LHCN-M2 (cell line): ENCODE measurements around the gene ZNF778. TPM values are rescaled to one million over a fixed set of nuclear protein-coding genes. Genes with fewer than 3 reads are reported as not detected.
"Not testable (repeated sequence)": the region's sequence is repeated elsewhere in the genome, so short reads cannot be mapped to it uniquely, and the experiment has no call there.

ENCODE experiments used
- DNase-seq: peaks from one replicate; pipeline ENCODE4 v3.0.0-alpha.2; 2012; ENCODE audit warnings: low read depth
- total RNA-seq: library from RNA; depleted of rRNA; stranded (reverse); fragments of >200 nt; gene quantifications from 2 replicates; pipeline ENCODE4 v1.2.3, GENCODE V29; 2014

Gene ZNF778
- total RNA-seq, 1 experiment from 2014 or later, result 7.6 TPM

- no peak for DNase-seq
Observed at GRCh38 chr16:89179656-89180315, 37.7 kb upstream of the ZNF778 start.

- no peak for DNase-seq
Observed at GRCh38 chr16:89183463-89183862, 34.0 kb upstream of the ZNF778 start.

DNA sequence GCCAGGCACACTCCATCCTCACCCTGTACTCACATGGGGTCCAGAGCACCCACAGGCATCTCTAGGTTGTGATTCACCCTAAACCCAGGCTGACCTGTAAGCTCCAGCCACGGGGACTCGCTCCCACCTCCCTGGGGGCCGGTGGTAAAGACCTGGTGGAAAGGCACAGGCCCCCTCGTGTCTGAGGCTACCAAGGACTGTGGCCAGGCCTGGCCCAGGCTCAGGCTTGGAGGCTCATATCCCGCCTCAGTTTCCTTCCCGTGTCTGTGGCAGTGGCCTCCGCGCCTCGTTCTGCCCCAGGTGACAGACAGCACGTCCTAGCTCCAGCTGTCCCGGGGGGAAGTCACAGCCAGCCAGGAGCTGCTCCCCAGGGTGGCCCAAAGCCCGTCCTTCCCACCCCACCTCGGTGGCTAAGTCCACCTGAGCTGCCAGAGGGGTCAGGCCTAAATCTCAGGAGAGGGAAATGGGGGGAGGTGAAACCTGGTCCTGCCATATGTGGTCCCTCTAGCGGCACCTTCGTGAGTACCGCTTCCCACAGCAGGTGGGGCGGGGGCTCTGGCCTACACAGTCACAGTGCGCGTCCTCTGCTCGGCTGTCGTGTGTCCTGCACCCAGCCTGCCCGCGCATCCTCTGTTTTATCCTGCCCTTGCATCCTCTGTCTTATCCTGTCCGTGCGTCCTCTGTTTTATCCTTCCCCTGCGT lies 33.4 kb upstream of the ZNF778 start:
- DNase-seq, result no peak

DNA sequence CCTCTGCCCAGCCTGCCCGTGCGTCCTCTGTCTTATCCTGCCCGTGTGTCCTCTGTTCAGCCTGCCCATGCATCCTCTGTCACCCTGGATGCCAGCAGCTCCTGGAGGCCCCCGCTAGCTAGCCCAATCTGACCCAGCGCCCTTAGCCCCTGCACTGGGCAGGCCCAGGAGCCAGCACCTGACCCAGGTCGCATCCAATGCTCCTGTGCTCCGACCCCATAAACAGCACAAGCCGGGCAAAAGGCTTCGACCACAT lies 32.9 kb upstream of the ZNF778 start:
- DNase-seq, result no peak

DNA sequence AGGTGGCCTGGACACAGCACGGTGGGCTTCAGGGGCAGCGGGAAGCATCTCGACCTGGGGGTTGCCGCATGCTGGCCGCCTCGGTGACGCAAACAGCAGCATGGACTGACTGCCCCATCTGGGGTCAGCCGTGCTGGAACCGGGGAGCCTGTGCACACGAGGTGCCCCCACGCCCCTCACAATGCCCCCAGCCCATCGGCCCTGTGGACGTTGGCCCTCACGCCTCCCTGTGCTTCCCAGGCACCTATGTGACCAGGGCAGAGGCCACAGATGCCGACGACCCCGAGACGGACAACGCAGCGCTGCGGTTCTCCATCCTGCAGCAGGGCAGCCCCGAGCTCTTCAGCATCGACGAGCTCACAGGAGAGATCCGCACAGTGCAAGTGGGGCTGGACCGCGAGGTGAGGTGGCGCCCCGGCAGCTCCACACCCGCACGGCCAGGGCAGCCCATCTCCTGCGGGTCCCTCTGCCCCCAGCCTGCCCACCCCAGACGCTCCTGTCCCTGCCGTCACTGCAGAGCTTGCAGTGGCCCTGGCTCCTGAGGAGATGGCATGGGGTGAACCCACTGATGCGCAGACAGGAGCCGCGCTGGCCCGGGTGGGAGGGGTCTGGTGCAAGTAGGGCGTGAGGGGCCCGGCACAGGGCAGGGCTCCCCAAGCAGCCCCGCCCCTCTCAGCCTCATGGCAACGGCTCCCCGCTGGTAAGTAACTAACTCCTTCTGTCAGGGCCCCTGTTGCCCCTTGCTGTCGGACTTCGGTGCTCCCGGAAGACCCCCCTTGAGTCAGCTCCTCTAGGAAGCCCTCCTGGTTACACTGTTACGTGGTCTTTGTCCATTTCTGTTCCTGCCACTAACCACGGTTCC lies 32.3 kb upstream of the ZNF778 start:
- DNase-seq, result peak; percentile 39

GRCh38 chr16:89185887-89186592 lies 31.5 kb upstream of the ZNF778 start:
- DNase-seq, result not testable (repeated sequence)

- not testable (repeated sequence) for DNase-seq
Observed at GRCh38 chr16:89186593-89187031, 30.9 kb upstream of the ZNF778 start.

DNA sequence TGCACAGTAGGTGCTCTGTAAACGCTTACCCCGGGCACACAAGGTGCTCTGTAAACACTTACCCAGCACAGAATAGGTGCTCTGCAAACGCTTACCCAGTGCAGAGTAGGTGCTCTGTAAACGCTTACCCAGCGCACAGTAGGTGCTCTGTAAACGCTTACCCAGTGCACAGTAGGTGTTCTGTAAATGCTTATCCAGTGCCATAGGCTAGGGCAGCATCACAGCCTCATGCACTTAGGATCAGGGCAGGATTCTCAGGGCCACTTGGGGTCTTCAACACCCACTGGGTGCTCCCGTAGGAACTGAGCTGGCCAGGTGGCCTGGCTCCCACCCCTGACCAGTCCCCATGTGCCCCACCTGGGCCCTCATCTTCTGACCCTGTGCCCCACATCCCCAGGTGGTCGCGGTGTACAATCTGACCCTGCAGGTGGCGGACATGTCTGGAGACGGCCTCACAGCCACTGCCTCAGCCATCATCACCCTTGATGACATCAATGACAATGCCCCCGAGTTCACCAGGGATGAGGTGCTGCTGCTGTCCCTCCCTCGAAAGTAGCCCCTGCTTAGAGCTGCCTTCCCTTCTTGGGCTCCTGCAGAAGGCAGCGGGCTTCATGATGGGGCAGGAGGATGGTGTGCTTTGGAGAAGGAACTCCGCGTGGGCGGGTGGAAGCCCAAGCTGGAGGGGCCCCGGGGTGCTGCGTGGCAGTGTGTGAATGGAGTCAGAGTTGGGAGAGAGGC lies 30.3 kb upstream of the ZNF778 start:
- no peak for DNase-seq

DNA sequence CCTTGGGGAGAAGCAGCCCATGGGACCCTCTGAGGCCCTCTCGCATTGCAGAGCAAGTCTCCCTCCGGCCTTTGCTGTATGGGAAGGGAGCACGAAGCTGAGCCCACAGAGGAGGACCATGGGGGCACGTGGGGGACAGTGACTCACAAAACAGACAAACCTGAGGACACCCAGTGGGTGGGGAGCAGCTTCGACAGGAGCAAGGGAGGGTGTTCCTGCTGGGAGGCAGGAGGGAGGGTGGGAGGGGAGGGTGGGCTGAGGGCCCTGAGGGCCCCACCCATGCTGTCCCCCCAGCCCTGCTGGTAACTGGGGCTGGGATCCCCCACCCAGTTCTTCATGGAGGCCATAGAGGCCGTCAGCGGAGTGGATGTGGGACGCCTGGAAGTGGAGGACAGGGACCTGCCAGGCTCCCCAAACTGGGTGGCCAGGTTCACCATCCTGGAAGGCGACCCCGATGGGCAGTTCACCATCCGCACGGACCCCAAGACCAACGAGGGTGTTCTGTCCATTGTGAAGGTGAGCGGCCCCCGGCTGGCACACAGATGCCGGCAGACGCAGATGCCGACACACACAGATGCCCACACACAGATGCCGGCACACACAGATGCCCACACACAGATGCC lies 29.6 kb upstream of the ZNF778 start:
- DNase-seq, result no peak

GRCh38 chr16:89188471-89189357 lies 28.8 kb upstream of the ZNF778 start:
- not testable (repeated sequence) for DNase-seq

DNA sequence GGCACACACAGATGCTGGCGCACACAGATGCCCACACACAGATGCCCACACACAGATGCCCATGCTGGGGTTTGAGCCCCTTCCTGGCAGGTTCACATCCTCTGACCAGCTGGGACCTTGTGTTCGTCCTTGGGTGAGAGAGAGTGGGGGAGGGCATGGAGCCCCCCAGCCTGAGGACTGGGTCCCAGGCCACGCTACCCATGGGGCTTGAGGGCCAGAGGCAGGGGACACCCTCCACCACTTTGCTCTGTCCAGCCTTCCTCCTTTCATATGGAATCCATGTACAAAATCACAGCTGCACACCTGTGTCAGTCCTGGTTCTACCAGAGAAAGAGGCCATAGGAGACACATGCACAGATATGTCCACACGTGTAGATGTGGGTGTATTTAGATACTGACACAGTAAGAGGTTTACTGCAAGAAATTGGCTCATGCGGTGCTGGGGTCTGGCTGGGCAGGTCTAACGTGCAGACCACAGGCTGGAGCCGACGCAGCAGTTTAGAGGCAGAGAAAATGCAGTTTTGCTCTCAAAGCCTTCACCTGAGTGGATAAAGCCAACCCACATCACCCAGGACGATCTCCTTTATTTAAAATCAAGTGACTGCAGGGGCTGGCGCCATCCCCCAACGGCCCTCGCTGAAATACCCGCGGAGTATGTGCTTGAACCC lies 28.0 kb upstream of the ZNF778 start:
- DNase-seq, result no peak

DNA sequence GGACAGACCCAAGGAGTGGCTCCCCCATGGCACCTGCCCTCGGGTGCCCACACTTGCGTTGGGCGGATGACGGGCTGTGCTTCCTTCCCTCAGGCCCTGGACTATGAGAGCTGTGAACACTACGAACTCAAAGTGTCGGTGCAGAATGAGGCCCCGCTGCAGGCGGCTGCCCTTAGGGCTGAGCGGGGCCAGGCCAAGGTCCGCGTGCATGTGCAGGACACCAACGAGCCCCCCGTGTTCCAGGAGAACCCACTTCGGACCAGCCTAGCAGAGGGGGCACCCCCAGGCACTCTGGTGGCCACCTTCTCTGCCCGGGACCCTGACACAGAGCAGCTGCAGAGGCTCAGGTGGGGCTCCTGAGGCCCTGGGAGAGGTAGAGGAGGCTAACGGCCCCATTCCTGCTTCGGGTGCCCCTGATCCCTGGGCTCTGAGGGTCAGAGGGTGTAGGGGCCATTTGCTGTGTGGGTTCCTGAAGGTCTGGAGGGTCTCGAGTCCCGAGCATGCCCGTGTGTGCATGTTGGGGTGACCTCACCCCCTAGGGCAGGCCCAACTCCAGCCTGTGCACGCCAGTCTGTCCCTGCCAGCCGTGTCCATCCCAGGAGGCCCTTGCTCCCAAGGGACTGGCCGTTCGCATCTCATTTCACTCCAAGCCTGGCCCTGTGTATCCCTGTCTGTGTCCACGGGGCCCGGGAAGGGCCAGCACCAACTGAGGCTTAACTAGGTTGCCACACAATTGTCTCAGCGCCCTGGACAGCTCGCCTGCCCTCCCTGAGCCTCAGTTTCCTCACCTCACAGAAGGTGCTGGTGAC lies 27.1 kb upstream of the ZNF778 start:
- no peak for DNase-seq

DNA sequence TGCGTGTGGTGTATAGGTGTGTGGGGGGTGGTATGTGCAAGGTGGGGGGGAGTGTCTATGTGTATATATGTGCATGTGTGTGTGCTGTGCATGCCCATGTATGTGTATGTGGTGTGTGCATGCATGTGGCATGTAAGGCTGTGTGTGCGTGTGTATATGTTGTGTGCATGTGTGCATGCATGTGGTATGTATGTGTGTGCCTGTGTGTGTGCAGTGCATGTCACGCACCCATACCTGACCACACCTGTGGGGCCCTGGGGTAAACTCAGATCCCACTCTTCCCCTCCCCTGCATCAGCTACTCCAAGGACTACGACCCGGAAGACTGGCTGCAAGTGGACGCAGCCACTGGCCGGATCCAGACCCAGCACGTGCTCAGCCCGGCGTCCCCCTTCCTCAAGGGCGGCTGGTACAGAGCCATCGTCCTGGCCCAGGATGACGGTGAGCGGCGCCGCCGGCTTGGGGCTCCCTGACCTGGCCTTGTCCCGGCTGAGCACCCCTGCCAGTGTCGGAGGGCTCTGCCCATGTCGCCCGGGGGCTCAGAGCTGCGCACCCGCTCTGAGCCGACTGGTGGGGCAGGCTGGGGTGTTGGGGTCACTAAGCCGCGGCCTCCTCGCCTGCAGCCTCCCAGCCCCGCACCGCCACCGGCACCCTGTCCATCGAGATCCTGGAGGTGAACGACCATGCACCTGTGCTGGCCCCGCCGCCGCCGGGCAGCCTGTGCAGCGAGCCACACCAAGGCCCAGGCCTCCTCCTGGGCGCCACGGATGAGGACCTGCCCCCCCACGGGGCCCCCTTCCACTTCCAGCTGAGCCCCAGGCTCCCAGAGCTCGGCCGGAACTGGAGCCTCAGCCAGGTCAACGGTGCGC lies 26.2 kb upstream of the ZNF778 start:
- no peak for DNase-seq

GRCh38 chr16:89191901-89192185 lies 25.7 kb upstream of the ZNF778 start:
- DNase-seq, result no peak

DNA sequence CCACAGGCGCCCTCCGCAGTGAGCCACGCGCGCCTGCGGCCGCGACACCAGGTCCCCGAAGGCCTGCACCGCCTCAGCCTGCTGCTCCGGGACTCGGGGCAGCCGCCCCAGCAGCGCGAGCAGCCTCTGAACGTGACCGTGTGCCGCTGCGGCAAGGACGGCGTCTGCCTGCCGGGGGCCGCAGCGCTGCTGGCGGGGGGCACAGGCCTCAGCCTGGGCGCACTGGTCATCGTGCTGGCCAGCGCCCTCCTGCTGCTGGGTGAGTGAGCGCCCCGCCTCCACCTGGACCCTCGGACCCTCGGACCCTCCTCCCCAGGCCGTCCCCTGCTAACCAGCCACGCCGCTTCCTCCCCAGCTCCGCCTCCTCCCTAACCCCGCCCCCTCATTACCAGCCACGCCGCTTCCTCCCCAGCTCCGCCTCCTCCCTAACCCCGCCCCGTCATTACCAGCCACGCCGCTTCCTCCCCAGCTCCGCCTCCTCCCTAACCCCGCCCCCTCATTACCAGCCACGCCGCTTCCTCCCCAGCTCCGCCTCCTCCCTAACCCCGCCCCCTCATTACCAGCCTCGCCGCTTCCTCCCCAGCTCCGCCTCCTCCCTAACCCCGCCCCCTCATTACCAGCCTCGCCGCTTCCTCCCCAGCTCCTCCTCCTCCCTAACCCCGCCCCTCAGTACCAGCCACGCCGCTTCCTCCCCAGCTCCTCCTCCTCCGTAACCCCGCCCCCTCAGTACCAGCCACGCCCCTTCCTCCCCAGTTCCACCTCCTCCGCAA lies 25.1 kb upstream of the ZNF778 start:
- not testable (repeated sequence) for DNase-seq

DNA sequence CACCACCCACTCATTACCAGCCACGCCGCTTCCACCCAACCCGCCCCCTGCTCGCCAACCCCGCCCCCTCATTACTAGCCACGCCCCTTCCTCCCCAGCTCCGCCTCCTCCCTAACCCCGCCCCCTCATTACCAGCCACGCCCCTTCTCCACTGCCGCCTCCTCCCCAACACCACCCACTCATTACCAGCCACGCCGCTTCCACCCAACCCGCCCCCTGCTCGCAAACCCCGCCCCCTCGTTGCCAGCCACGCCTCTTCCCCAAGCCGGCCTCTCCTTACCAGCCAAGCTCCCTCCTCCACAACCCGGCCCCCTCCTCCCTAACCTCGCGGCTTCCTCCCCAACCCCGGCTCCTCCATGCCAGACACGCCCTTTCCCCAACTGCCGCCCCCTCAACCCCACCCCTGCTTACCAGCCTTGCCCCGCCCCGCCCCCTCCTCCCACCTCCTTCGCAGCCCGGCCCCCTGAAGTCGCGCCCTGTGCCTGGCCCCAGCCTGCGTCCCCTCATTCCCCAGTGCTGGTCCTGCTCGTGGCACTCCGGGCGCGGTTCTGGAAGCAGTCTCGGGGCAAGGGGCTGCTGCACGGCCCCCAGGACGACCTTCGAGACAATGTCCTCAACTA lies 24.4 kb upstream of the ZNF778 start:
- DNase-seq, result no peak
